Testis (tissue), 3 donors: ENCODE data around the gene BCAT1. TPM values are rescaled to one million over a fixed set of nuclear protein-coding genes. Genes with fewer than 3 reads are reported as not detected.
"Not testable (repeated sequence)": the region's sequence is repeated elsewhere in the genome, so short reads cannot be mapped to it uniquely, and the experiment has no call there.

Experiments used
- DNase-seq: peaks from one replicate; pipeline ENCODE4 v3.0.0-alpha.2; 2019
- H3K27ac ChIP-seq, 2 donors: fragments of 200-600 bp; sonication (generic); one replicate each; pipeline ENCODE4 v1.5.1; 2019
- H3K27me3 ChIP-seq: fragments of 200-600 bp; sonication (generic); one replicate; pipeline ENCODE4 v1.5.1; 2019
- H3K36me3 ChIP-seq: fragments of 200-600 bp; sonication (generic); one replicate; pipeline ENCODE4 v1.5.1; 2017; ENCODE audit warnings: low read depth; ENCODE audit errors: missing control alignments
- H3K4me1 ChIP-seq: fragments of 200-600 bp; sonication (generic); one replicate; pipeline ENCODE4 v1.5.1; 2019
- H3K4me3 ChIP-seq, 2 donors: fragments of 200-600 bp; sonication (generic); one replicate each; pipeline ENCODE4 v1.5.1; 2017 to 2019
- H3K9me3 ChIP-seq: fragments of 200-600 bp; sonication (generic); one replicate; pipeline ENCODE4 v1.5.1; 2017
- POLR2A ChIP-seq: fragments of 450-650 bp; IDR thresholded peaks from one replicate; pipeline ENCODE4 v1.6.1; 2017; ENCODE audit warnings: antibody characterized with exemption, mild to moderate bottlenecking, moderate library complexity
- WGBS, 2 donors: methylation state at CpG; one replicate each; pipeline ENCODE4 v1.1.5; 2018; 5-methylcytosine and 5-hydroxymethylcytosine counted together
- intact Hi-C: fragments of 100-400 bp; cut with DNase I; formaldehyde crosslinking; loops from one replicate; pipeline ENCODE4 v1.15.1; 2023; ENCODE audit warnings: low total_unique reads
- polyA plus RNA-seq: library from polyadenylated mRNA; stranded (reverse); fragments of 350-450 nt; fragmentation: Illumina TruSeq; extraction: RNeasy Lipid Tissue Mini Kit (QIAGEN cat#74804); gene quantifications from one replicate; pipeline ENCODE4 v1.2.3, GENCODE V29; 2014; ENCODE audit warnings: low read depth, low replicate concordance; ENCODE audit not compliant: insufficient read depth
- total RNA-seq, 2 donors: library from RNA; depleted of rRNA; stranded (reverse); fragments of >200 nt; gene quantifications; one replicate each; pipeline ENCODE4 v1.2.3, GENCODE V29; 2016
- TF ChIP-seq, protein P1 (sequence below), 3 experiments: fragments of 450-650 bp in 2 of 3; fragments of 200-600 bp in 1 of 3; sonication (generic) in 1 of 3; IDR thresholded peaks; one replicate each; pipeline ENCODE4 v1.5.1; 2016 to 2019; ENCODE audit warnings: antibody characterized with exemption in 3 of 3, mild to moderate bottlenecking in 2 of 3, moderate library complexity in 1 of 3

The BCAT1 gene
- total and polyA plus RNA-seq, 3 donors from 2014 or later: 30.8 to 44.2 (median 34.7) TPM

GRCh38 chr12:24933694-24934407 lies 15.1 kb downstream of the BCAT1 start:
- no peak for DNase-seq
- H3K4me3 ChIP-seq: no peak overlapping the region
- no peaks in the 10 kb centered on the region for H3K36me3 ChIP-seq
- 74 to 76% methylated on average over 10 of the region's 10 CpGs for WGBS, 2 donors
- no peaks in the 10 kb centered on the region for H3K9me3 ChIP-seq
- TF ChIP-seq POLR2A: no peak
- TF ChIP-seq, protein P1, sequence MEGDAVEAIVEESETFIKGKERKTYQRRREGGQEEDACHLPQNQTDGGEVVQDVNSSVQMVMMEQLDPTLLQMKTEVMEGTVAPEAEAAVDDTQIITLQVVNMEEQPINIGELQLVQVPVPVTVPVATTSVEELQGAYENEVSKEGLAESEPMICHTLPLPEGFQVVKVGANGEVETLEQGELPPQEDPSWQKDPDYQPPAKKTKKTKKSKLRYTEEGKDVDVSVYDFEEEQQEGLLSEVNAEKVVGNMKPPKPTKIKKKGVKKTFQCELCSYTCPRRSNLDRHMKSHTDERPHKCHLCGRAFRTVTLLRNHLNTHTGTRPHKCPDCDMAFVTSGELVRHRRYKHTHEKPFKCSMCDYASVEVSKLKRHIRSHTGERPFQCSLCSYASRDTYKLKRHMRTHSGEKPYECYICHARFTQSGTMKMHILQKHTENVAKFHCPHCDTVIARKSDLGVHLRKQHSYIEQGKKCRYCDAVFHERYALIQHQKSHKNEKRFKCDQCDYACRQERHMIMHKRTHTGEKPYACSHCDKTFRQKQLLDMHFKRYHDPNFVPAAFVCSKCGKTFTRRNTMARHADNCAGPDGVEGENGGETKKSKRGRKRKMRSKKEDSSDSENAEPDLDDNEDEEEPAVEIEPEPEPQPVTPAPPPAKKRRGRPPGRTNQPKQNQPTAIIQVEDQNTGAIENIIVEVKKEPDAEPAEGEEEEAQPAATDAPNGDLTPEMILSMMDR (IDR thresholded peaks at IDR 0.05): no peak
- no peak overlapping the region for H3K27ac ChIP-seq
- no peaks in the 10 kb centered on the region for H3K4me1 ChIP-seq
- intact Hi-C loops: no loop called here
- H3K27me3 ChIP-seq: no peaks in the 10 kb centered on the region

DNA sequence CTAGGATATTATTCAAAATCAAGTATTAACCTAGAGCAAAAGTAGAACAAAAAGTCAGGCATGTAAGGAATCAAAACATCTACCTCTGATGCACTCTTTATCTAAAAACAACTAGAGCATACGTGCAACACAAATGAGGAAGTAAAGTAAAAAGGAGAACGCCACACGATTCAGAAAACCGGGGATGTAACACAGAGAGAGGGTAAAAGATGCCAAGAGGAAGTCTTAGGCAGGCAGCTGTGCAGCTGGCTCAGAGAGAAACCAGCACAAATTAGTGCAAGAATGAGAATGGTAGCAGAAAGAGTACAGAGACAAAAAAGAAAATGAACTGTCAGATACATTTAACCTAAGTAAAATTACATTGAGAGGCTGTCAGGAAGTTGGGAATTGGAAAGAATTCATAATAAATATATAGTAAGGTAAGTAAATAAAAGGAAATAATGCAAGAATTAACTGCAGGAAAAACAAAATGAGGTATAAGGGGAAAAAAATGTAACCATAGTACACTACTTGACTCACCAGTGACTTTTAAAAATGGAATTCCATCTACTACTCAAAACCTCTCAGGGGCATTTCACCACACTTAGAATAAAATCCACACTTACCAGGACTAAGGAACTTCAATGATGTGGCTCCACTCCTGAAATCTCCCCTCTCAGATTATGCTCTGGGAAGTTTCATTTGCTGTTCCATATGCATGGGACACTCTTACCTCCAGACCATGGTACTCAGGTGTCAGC lies 17.1 kb downstream of the BCAT1 start:
- no peak overlapping the region for H3K4me3 ChIP-seq
- DNase-seq: no peak
- no peak for TF ChIP-seq POLR2A
- TF ChIP-seq, protein P1 (IDR thresholded peaks at IDR 0.05): no peak
- H3K4me1 ChIP-seq: no peaks in the 10 kb centered on the region
- no peaks in the 10 kb centered on the region for H3K36me3 ChIP-seq
- intact Hi-C loops: no loop called here
- no peaks in the 10 kb centered on the region for H3K27me3 ChIP-seq
- no peaks in the 10 kb centered on the region for H3K9me3 ChIP-seq
- no peak overlapping the region for H3K27ac ChIP-seq
- WGBS, 2 donors: 78 to 86% methylated on average over 4 of the region's 4 CpGs

GRCh38 chr12:24929953-24930352 lies 18.9 kb downstream of the BCAT1 start:
- no peak for DNase-seq
- H3K4me1 ChIP-seq: no peaks in the 10 kb centered on the region
- no peaks in the 10 kb centered on the region for H3K36me3 ChIP-seq
- H3K4me3 ChIP-seq: no peak overlapping the region
- no peaks in the 10 kb centered on the region for H3K27me3 ChIP-seq
- intact Hi-C loops: no loop called here
- no peaks in the 10 kb centered on the region for H3K9me3 ChIP-seq
- TF ChIP-seq, protein P1 (IDR thresholded peaks at IDR 0.05): no peak
- no peak for TF ChIP-seq POLR2A
- H3K27ac ChIP-seq: no peak overlapping the region
- WGBS, 2 donors: 82 to 89% methylated on average over 2 of the region's 2 CpGs

- H3K27me3 ChIP-seq, H3K36me3 ChIP-seq, DNase-seq, H3K27ac ChIP-seq, H3K9me3 ChIP-seq, intact Hi-C loops, H3K4me1 ChIP-seq, H3K4me3 ChIP-seq: not testable (repeated sequence)
- WGBS, 2 donors: 87 to 91% methylated on average over 13 of the region's 13 CpGs
Measured at GRCh38 chr12:24928533-24929306, 20.2 kb downstream of the BCAT1 start.

- DNase-seq: no peak
- Histone ChIP-seq H3K4me1 (no peaks in the 10 kb centered on the region), H3K9me3 (no peaks in the 10 kb centered on the region), H3K27ac (no peak overlapping the region), H3K36me3 (no peaks in the 10 kb centered on the region), H3K27me3 (no peaks in the 10 kb centered on the region), H3K4me3 (no peak overlapping the region)
- intact Hi-C loops: no loop called here
- WGBS, 2 donors: 88 to 92% methylated on average over 2 of the region's 2 CpGs
- TF ChIP-seq, protein P1 (IDR thresholded peaks at IDR 0.05): no peak
- no peak for TF ChIP-seq POLR2A
Measured at GRCh38 chr12:24928131-24928530, 20.8 kb downstream of the BCAT1 start.

- WGBS, 2 donors: 82 to 96% methylated on average over 2 to 21 of the region's 24 CpGs
- H3K4me3 ChIP-seq, intact Hi-C loops, H3K36me3 ChIP-seq, DNase-seq, H3K27ac ChIP-seq, H3K9me3 ChIP-seq, H3K27me3 ChIP-seq, H3K4me1 ChIP-seq: not testable (repeated sequence)
Measured at GRCh38 chr12:24926080-24926479, 22.8 kb downstream of the BCAT1 start.
